HL-60/S4 treated with retinoic acid at 250 ng/mL for 4 days and 3 days (cell line): Measurements from ENCODE around the gene OR9G4.

Experiments used
- in situ Hi-C: fragments of 300-500 bp; cut with MboI; formaldehyde crosslinking; loops from 2 replicates; pipeline ENCODE4 v1.7.0; 2022; ENCODE audit warnings: low sequenced_read_pairs

The OR9G4 gene

DNA sequence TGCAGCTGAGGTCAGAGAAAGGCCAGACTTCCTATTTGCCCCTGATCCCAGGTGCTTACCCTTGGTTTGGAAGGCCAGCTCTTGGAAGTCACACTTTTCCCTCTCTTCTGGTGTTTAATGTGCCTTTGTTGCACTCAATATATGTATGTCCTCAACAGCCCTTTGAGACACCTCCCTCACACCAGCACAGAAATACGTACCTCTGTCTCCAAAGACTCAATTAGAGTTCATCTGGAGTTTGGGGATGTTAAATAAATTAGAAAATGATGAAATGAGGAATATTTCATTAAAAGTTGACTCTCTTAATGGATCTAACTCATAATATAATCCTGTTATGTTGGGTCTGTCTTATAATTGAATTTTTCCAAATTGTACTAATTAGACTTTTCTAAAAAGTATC is at the start of gene OR9G4:
Gene OR9G4, minus strand, starts transcription at position 101 of the 400 bp plus-strand sequence. CDS start 4,931 bp downstream, outside the sequence.
- in situ Hi-C loops, result no loop called here

DNA sequence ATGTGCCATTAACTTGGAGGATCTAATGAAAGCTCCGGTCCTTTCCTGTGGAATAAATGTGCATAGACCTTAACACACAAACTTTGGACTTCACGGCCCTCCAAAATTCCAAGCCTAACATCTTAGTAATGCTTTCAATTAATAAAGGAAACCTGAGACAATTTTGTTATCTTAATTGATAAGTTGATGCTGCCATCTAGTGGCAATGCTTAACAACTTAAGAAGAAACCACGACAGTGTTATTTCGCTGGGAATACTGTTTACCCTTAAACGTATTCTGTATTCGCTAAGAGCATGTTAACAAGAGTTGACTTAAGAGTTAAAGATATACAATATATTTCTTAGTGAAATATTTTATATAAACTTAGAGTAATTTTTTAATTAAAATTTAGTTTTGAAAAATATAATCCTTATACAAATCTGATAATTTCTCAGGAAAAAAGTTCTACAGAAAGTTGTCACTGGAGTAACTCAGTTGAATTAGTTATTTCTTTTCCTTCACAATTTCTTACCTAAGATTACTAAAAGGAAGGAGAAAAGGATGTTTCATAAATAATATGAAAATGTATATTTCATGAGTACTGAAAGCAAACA is 35.0 kb upstream of the OR9G4 start:
- in situ Hi-C loops, result no loop called here

DNA sequence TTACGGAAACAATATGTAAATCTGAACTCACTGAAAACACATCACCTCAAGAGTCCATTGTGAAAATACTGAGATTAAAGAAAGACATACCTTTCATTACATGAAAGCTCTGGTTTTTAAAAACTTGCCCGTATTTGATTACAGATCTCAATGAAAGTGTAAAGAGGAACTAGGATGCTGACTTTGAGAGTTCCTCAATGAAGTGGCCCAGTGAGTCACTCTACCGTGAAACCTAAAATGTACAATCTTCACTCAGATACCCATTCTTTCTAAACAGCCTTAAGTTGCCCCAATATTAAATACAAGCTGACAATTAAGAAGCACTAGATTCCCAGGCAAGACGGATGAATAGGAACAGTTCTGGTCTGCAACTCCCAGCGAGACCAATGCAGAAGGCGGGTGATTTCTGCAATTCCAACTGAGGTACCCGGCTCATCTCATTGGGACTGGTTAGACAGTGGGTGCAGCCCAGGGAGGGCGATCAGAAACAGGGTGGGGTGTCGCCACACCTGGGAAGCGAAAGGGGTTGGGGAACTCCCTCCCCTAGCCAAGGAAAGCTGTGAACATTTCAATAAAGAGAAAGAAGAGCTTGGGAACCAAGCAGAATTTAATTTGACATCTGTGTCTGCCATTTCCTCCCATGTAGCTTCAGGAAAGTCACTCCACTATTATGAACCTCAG is 33.8 kb upstream of the OR9G4 start:
- in situ Hi-C loops, result no loop called here

DNA sequence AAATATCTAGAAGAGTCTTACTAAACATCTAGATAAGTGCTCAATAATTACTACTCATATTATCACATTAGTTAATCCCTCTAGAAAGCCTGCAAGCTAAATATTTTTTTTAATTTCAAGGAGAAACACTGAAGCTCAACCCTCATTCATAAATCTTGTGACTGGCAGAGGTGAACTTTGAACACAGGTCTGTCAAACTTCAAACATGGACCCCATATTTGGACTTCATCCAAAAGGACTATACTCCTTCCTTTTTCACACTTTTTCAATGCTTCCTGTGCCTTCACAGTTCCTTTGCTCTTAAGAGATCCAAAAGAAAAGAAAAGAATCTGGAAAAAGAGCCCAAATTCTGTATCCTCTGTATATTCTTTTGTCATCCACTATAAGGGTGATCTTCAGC is 28.3 kb upstream of the OR9G4 start:
- in situ Hi-C loops, result no loop called here

DNA sequence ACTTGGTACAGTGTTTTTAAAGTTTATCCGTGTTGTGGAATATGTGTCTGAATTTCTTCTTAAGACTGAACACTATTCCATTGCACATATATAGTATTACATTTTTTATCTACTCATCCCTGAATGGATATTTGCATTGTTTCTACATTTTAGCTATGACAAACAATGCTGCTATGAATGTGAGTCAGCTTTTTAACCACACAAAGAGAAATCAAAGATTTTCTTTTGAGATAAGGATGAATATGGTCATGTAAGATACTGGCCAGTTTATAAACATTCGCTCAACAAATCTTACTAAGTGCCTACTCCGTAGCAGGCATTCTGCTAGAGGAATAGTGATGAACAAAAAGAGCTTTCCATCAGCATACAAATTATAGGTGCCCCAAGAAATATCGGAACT is 16.5 kb upstream of the OR9G4 start:
- in situ Hi-C loops, result no loop called here

DNA sequence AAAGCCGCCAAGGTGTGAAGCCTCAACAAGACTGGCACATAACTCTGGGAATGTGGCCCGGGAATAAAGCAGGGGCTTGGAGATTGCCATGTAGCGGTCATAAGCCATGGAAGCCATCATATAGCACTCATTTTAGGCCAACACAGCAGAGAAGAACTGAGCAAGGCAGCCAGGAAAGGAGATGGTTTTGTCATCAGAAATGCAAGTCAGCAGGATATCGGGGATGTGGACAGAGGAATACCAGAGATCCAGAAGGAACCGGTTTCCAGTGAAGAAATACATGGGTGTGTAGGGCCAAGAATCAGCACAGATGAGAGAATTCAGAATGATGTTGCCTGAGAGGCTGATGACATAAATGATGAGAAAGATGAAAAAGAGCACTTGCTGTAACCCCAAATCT is 3.0 kb upstream of the OR9G4 start:
- in situ Hi-C loops, result no loop called here

DNA sequence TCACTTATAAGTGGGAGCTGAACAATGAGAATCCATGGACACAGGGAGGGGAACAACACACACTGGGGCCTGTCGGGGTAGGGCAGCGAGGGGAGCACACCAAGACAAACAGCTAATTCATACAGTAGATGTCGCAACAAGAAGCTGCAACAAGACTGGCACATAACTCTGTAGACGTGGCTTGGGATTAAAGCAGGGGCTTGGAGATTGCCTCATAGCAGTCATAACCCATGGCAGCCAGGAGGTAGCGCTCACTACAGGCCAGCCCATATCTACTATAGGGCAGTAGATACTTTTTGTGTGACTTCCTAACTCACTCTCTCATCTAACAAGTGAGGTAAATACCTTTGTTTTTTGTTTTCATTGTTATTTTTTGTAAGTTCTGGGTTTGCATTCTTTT is 1.7 kb upstream of the OR9G4 start:
- in situ Hi-C loops, result no loop called here

DNA sequence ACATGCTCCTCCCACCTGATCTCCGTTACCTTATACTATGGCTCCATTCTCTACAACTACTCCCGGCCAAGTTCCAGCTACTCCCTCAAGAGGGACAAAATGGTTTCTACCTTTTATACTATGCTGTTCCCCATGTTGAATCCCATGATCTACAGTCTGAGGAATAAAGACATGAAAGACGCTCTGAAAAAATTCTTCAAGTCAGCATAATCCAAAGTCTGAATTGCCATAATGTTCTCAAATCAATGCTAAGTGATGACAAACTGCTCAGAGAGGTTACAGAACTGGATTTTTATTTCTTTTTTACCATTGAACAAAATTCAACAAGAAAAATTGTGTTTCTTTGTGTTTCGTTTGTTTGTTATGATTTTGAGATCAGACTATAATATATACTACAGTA is 7.6 kb downstream of the OR9G4 start:
- in situ Hi-C loops, result no loop called here

DNA sequence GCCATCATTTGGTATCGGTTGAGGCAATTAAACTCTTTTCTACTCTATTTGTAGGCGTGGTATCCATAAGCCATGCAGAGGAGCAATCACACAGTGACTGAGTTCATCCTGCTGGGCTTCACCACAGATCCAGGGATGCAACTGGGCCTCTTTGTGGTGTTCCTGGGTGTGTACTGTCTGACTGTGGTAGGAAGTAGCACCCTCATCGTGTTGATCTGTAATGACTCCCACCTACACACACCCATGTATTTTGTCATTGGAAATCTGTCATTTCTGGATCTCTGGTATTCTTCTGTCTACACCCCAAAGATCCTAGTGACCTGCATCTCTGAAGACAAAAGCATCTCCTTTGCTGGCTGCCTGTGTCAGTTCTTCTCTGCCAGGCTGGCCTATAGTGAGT is 8.4 kb downstream of the OR9G4 start:
- in situ Hi-C loops, result no loop called here

DNA sequence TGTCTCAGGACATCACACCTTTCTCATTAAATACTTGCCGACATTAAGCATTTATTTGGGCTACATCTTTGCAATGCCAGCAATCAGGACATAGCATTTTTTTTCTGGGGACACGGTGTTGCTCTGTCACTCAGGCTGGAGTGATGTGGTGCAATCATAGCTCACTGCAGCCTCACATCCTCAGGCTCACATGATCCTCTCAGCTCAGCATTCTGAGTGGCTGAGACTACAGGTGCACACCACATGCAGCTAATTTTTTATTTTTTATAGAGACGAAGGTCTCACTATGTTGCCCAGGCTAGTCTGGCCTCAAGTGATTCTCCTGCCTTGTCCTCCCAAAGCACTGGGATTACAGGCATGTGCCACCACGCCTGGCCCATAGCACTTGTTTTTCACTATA is 28.0 kb downstream of the OR9G4 start:
- in situ Hi-C loops, result no loop called here

DNA sequence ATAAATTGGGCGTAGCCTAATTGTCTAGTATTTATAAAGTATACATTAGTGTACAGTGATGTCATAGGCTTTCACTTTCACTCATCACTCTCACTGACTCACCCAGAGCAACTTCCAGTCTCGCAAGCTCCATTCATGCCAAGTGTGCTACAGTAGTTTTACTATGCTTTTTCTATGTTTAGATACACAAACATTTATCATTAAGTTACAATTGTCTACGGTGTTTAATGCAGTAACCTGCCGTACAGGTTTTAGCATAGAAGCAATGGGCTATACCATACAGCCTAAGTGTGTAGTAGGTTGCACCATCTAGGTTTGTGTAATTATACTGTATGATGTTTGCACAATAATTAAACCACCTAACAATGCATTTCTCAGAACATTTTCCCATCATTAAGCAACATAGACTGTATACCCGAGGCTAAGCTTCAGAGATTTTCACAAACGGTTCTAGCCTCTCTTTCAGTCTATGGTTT is 32.1 kb downstream of the OR9G4 start:
- in situ Hi-C loops, result no loop called here

DNA sequence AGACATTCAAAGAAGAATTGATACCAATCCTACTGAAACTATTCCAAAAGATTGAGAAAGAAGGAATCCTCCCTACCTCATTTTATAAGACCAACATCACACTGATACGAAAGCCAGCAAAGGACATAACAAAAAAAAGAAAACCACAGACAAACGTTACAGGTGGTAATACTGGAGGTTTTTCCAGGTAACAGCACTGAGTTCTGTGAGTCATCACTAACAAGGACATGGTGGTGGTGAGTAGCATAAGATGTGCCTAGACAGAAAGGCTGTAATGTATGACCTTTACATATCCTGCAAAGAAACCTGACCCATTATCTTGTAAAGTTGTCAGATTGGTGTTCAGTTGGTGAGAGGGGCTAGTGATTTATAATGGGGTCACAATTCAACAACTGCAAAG is 34.3 kb downstream of the OR9G4 start:
- in situ Hi-C loops, result no loop called here

DNA sequence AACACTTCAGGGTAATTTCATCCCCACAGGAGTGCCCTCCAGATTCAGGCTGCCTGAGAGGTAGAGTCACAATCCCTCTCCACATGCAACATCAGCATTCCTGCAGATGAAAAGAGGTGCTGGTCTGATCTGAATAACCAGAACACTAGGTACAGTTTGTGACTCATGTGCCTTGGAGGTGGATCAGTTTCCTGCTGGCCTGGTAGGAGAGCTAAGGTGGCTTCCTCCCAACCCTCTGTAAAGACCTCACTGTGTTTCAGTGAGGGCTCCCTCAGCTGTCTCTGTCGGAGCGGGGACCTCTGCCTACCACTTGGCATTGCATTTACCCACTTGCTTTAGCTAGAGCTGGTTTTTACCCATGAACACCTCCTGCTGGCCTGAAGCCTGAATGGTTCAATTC is 42.0 kb downstream of the OR9G4 start:
- in situ Hi-C loops, result no loop called here

DNA sequence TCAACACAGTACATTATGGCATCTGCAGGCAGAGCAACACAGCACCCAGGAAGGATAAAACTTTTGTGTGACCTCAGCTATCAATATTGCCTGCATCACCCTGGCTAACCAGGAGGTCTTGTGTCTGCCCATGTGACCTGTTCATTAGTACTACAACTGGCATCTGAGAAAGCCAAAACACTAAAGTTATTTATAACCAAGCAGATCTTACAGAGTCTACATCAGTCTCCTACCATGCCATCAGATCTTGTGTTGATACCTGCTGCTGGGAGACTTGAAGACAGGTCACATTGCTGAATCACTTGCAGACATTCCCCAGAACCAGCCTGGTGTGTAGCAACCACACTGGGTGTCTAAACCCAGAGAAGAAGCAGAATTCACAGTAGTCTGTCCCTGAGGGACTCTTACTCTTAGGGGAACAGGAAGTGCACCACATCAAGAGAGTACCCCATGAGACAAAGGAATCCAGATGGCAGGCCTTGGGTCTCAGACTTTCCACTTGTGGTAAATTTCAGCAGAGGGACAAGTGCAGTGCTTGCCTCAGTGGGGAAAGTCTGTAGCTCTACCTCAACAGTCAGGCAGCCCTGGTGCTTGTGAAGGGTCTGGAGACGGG is 42.6 kb downstream of the OR9G4 start:
- in situ Hi-C loops, result no loop called here

DNA sequence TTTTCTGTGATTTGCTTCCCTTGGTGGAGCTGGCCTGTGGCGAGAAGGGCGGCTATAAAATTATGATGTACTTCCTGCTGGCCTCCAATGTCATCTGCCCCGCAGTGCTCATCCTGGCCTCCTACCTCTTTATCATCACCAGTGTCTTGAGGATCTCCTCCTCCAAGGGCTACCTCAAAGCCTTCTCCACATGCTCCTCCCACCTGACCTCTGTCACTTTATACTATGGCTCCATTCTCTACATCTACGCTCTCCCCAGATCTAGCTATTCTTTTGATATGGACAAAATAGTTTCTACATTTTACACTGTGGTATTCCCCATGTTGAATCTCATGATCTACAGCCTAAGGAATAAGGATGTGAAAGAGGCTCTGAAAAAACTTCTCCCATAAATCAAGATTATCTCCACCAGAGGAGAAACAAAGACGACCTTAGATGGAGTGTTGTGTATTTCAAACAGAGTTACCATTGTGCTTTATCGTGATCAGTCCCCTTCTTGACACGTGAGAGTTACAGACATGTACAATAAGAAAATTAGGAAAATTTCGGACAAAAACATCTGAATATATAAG is 47.5 kb downstream of the OR9G4 start:
- in situ Hi-C loops, result no loop called here

DNA sequence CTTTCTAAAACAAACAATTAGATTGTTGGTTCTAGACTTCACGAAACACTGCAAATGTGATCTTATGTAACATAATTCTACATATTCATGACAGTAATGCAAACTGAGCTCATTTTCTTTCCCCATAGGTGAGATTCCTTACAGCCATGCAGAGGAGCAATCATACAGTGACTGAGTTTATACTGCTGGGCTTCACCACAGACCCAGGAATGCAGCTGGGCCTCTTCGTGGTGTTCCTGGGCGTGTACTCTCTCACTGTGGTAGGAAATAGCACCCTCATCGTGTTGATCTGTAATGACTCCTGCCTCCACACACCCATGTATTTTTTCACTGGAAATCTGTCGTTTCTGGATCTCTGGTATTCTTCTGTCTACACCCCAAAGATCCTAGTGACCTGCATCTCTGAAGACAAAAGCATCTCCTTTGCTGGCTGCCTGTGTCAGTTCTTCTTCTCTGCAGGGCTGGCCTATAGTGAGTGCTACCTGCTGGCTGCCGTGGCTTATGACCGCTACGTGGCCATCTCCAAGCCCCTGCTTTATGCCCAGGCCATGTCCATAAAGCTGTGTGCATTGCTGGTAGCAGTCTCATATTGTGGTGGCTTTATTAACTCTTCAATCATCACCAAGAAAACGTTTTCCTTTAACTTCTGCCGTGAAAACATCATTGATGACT is 48.1 kb downstream of the OR9G4 start:
- in situ Hi-C loops, result no loop called here

DNA sequence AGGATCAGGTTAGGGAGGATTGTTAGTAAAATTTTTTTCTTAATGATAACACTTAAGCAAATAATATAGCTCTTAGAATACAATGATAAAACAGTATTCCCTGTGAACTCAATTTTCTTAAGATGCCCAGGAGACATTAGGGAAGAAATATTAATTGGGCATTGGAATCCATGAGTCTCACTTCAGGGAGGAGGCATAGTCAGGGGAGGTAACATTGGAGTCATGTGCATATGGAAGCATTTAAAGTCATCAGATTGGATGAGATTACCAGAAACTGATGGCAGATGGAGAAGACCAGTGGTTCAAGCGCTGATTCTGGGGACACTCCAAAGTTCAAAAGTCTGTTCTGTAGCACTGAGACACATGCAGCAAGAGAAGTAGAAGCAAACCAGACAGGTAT is 49.7 kb downstream of the OR9G4 start, which contains the start of gene OR9G1:
Gene OR9G1, plus strand, starts transcription at position 301 of the 400 bp plus-strand sequence. CDS start 1,293 bp downstream, outside the sequence.
- in situ Hi-C loops, result no loop called here

DNA sequence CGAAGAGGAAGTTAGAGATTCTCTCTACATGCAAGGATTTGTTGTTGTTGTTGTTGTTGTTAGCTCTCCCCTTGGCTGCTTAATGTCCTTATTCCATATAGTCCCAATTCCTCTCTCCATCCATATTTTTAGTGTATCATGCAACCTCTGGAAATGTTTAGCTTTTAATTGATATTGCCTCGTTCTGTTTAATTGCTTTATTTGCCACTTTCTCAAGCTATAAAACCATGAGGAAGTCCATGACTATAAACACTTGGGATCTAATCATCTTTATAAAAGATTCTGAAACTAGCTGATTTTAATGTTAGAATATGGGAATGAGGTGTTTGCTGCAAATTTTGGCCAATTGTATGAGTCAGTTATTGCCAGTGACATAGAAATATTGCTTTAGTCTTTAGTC is 55.1 kb downstream of the OR9G4 start:
- in situ Hi-C loops, result no loop called here
